HG03354 (cell line): ENCODE data around the gene ANAPC1.
A peak's percentile ranks its signal among the peaks of the same experiment; 100 is the strongest.
"Not testable (repeated sequence)": the region's sequence is repeated elsewhere in the genome, so short reads cannot be mapped to it uniquely, and the experiment has no call there.

ENCODE experiments used
- ATAC-seq: cut with Tn5 transposase; IDR thresholded peaks from one replicate; pipeline ENCODE4 v1.9.1; 2021; ENCODE audit warnings: mild to moderate bottlenecking; ENCODE audit not compliant: unreplicated experiment, poor library complexity, severe bottlenecking

Gene ANAPC1

GRCh38 chr2:111747410-111748115, 136.4 kb downstream of the ANAPC1 start:
- peak; percentile 94 for ATAC-seq

DNA sequence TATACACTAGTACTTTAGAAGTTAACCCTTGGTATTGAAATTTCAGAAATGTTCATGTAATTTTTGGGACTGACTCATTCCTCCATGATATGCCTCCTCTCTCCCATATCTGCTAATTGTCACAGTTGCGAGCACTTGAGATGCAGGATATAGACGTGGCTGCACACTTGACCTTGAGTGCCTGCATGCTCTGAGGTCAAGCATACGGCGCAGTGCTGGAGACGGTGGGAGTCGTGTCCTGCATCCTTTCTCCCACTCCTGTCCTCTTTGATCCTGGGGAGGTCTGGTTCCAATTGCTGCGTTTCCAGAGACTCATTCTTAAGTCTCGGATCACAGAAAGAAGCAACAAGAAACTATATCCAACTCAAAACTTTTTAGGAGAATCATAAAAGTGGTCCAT, 139.2 kb downstream of the ANAPC1 start:
- not testable (repeated sequence) for ATAC-seq

- not testable (repeated sequence) for ATAC-seq
These were observed 142.5 kb downstream of the ANAPC1 start for GRCh38 chr2:111741517-111741916.

GRCh38 chr2:111735838-111736721, 147.9 kb downstream of the ANAPC1 start:
- ATAC-seq = not testable (repeated sequence)

DNA sequence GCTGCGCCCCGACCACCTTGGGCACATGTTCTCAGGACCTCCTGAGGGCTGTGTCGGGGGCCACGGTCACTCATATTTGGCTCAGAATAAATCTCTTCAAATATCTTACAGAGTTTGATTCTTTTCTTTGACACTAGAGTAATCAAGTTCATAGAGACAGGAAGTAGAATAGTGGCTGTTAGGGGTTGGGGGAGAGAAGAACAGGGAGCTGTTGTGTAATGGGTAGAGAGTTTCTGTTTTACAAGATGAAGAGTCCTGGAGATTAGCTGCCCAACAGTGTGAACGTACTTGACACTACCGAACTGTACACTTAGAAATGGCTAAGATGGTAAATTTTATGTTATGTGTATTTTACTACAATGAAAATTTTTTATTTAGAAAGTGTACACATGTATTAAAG, 148.6 kb downstream of the ANAPC1 start:
- ATAC-seq = not testable (repeated sequence)

- ATAC-seq = not testable (repeated sequence)
These were observed 154.1 kb downstream of the ANAPC1 start for GRCh38 chr2:111729812-111730458.

GRCh38 chr2:111727611-111728110, 156.3 kb downstream of the ANAPC1 start:
- ATAC-seq = not testable (repeated sequence)

DNA sequence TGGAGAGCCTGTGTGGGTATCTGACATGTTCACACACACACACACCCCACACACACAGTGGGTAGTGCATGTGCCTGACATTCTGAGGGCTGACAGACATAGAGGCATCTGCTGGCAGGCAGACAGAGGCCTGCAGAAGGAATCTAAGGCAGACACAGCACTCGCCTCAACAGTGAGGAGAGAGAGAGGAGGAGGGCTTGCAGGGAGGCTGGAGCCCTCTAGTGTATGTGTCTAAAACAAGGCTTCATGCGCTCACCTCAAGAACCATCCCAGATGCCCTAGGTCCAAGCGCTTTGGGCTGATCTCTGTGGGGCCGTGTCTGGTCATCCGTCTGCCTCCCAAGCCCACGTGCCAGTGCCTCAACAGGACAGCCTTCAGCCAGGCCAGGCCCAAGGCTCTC, 158.3 kb downstream of the ANAPC1 start:
- not testable (repeated sequence) for ATAC-seq

- not testable (repeated sequence) for ATAC-seq
These were observed 164.4 kb downstream of the ANAPC1 start for GRCh38 chr2:111719610-111720009.
